ELR (cell line): ENCODE data around the gene NDP.

Experiments used
- DNase-seq: peaks from one replicate; pipeline ENCODE4 v3.0.0-alpha.2; 2015; ENCODE audit warnings: low read depth

The NDP gene, protein sequence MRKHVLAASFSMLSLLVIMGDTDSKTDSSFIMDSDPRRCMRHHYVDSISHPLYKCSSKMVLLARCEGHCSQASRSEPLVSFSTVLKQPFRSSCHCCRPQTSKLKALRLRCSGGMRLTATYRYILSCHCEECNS

DNA sequence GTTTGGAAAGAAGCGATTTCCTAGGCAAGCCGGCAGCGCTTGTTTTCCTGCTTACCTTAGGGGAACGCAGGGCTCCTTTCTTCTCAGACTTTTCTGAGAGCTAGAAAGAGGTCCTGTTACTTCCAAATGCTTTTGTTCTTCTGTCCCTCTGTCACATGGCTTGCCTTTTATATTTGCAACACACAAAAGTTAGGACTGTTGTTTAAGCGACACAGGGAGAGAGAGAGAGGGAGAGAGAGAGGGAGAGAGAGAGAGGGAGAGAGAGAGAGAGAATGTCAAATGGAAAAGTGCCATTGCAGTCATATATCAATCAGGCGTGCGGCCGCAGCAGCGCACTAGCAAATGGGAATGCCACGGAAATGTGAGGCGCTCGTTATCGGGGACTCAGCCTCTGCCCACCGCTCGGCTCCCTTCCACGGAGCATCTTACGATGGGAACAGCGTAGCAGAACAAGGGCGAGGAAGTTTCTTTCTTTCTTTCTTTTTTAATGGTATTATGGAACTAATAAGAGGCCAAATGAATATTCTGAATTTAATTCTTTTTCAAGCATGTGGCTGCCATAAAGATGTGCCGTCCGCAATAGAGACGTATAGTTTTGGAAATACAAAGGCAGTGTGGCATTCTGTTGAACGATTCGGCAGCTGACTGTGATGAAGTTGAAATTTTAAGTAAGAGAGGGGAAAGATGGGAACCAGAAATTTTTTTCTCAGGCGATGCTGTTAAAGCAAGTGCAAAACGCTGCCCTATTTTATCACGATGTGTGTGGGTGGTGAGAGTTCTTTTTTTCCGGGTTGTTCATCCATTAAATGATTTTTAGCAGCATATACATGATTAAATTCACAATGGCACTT lies at the start of gene NDP:
Gene NDP (minus strand): TSS at position 142 of the 851 bp plus-strand sequence. CDS start 14,745 bp downstream, outside the sequence.
- peak; percentile 29 for DNase-seq

DNA sequence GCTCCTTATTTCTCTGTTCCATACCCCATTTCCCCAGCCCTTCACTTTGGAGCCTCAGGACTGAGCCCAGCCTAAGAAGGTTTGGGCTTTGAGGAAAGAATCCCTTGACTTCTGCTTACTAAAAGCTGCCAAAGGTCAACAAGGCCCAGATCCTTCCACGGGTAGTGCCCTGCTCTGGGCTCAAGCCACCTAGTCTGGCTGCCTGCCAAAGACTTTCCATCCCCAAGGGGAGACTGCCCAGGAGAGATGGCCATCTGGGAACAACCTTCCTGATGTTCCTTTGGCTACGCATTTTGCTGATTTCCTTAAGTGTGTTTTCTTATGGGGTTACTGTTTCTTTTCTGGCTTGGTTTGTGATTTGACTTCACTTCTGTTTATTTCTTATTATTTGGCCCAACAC lies 49.8 kb upstream of the NDP start:
- DNase-seq: no peak

DNA sequence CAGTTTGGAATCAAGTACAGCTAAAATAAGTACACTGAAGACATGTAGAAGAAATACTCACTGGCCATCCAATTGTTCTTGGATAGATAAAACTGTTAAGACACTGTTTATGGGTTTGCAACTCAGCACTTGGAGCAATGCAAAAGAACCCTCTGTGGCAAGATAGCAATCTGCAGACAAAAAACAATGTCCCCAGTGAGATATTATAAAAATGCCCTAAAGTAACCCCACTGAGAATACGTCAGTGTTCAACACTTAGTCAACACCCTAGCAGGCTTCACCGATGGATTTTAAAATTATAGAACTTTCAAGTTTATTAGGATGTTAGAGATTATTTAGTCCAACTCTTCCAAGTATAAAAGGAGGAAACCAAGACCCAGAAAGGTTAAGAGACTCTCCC lies 47.5 kb upstream of the NDP start:
- no peak for DNase-seq

DNA sequence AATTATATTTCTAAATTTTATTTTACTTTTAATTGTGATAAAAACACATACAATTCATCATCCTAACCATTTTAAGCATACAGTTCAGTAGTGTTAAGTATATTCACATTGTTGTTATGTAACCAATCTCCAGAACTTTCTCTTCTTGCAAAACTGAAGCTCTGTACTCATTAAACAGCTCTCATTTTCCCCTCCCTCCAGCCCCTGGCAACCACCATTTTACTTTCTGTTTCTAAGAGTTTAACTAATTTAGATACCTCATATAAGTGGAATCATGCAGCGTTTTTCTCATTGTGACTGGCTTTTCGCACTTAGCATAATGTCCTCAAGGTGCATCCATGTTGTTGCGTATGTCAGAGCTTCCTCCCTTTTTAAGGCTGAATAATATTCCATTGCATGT lies 46.7 kb upstream of the NDP start:
- DNase-seq: no peak

DNA sequence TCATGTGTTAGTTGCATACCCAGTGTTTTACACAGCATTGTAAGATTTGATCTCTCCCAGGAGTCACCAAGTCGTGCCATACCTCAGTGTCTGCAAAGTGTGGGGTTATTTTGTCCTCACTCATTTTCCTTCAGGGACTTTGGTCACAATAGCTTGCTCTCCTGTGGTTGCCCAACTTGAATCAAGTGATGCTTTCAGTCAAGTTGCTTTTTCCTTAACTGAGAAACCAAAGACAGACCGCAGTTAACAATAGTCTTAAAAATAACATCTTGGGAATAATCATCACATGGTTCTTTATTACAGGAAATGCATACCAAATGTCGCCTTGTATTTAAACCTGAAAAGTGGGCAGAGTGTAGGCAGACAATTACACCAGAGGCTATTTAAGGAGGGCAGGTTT lies 44.5 kb upstream of the NDP start:
- DNase-seq: no peak

DNA sequence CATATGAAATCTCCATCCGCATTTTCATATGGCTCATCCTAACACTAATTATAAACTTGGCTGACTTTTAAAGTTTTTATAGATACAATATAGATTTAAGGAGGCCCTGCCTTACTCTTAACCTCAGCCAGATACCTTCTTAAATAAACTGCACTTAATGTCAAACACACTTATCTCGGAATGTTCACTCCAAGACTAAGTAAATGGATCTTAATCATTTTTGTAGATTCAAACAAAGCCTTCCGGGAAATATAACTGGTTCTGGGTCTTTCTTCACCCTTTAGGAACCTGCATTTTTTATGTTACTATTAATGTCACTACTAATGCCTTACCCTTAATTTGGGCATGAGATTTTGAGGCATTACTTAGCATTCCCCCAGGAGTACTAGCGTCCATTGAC lies 43.7 kb upstream of the NDP start:
- no peak for DNase-seq

DNA sequence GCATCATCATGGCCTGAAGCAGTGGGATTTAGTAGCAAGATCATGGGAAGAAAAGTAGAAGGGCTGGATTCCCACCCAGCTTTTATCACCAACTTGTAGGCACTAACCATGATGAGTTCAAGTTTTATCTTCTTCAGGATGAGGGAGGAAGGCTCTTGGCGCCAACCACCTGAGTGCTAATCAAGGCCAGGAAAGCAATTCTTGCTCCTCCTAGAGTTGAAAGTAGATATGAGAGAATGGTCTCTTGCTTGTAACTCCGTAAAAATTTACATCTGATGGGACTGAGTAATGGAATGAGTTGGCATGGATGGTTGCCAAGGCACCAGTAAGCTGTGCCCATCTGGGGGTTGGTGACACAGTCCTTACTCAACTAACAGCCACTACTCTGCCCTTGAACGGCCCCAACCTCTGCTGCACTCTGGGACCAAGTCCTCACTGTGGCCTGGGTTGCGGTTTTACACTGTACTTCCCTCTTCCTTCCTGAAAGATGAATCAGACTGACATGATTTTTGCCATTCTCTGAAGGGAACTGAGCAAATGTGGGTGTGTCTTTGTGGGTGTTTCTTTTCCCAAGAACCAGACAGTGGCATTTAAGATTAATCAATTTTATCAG lies 39.4 kb upstream of the NDP start:
- peak; percentile 91 for DNase-seq

DNA sequence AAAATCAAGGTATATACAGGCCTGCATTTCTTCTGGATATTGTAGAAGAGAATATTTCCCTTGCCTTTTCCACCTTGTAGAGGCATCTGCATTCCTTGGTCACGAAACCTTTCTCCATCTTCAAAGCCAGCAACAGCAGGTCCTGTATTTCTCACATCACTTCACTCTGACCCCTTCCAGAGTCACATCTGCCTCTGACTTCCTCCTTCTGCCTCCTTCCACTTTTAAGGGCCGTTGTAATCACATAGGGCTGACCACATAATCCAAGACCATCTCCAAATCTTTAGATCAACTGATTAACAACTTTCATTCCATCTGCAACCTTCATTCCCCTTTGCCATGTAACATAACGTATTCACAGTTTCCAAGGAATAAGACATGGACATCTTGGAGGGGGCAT lies 38.3 kb upstream of the NDP start:
- DNase-seq: no peak

DNA sequence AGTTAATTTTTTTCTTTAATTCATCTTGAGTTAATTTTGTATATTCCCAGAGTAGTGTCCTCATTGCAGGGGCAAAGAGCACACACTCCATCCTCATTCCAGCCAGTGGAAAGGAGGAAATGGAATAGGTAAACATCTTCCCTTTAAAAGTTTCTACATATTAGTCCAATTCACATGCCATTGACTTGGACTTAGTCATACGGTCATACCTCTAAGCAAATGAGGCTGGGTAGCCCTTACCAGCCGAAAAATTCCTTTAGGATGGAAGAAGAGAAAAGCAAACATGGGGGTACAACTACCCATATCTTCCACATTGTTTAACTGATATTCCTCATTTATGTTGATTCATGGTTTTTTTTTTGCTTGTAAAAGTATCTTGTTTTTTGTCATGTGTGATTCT lies 37.4 kb upstream of the NDP start:
- DNase-seq: peak; percentile 7

DNA sequence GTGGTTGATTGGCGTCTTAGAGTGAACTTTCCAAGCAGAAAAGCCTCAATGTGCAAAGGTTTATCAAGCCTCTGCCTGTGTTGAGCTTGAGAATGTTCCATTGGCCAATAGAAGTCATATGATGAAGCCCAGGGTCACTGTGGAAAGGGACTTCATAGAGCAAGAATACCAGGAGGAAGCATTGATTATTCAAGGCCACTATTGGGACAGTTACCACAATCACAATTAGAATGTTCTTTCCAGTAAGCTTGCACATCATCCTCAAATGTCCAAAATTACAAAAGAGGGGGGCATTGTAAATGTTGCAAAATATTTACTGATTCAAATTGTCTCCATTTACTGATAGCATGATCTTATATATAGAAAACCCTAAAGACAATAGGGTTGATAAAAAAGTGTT lies 32.9 kb upstream of the NDP start:
- DNase-seq: no peak

DNA sequence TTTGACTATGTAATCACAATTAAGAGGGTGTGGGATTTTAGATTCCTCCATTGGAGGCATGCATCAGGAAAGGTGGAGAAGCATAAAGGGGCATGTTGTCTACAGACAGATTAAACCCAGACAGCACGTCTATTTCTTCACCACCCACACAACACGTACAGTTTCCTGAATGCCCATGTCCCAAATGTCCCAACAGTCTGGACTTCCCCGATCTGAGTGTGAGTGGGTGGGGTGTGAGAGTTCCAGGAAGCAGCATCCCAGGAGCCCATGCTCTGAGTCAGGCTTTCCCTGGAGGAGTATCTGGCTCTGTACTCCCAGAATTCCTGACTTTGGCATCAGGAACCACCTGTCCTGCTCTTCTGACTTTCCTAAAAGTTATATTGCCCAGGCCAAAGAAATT lies 30.8 kb upstream of the NDP start:
- peak; percentile 21 for DNase-seq

DNA sequence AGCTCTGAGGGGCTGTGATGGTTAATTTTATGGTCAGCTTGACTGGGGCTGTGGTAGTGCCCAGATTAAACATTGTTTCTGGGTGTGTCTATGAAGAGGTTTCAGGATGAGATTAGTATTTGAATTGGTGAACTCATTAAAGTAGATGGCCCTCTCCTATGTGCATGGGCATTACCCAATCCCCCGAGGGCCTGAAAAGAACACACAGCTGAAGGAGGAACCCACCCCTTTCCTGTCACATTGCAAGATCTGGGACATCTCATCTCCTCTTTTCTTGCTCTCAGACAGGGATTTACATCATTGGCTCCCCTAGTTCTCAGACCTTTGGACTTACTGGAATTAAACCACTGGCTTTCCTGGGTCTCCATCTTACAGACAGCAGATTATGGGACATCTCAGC lies 29.4 kb upstream of the NDP start:
- DNase-seq: no peak

DNA sequence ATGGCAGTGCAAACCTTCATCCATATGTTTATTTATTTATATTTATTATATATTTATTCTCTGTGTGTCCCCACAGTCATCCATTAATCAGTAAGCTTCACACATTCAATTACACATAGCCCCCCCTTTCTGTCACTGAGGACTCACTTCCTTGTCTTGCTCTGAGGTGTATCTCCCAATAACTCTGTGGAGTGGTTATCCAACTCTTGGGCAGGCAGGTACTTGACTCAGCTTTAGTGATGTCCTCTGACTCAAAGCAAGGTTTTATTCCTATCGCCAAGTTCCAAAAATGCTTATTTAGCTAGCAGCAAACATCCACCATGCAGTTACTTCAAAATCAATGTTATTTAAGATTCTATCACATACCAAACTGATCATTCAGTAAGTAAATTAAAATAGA lies 25.2 kb upstream of the NDP start:
- DNase-seq: no peak

DNA sequence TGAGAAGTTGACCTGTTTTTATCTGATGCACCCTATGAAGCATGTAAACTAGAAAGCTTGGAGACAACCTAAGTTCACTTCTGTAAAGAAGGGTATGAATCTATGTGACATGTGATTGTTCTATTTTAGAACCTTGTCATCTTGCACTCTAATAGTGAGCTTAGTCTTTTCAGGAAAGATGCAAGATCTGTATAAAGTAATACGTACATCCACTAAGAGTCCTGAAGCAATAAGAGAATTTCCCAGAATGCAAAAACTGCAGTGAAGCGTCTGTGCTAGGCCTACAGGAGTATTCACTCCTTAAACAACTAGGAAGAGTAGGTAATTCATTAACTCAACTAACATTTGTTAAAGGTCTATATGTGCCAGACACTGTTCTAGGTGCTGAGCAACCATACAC lies 23.3 kb upstream of the NDP start:
- no peak for DNase-seq

DNA sequence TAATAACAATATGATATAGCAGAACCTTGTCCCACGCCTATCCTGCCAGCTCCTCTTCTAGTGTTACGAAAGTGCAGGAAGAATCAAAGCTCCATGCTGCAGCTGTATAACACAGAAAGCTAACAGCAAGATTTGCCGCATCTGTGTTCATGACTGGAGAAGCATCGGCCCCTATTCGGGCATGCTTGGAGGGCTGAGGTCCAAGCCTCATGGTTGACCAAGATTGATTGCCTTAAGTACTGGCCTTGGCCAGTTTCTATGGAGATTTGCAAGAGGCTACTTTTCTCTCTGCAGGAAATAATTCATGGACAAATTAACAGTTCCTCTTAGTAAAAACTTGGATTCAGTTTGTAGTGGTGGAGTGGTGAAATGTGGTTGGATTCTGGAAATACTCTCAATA lies 12.9 kb upstream of the NDP start:
- DNase-seq: no peak

DNA sequence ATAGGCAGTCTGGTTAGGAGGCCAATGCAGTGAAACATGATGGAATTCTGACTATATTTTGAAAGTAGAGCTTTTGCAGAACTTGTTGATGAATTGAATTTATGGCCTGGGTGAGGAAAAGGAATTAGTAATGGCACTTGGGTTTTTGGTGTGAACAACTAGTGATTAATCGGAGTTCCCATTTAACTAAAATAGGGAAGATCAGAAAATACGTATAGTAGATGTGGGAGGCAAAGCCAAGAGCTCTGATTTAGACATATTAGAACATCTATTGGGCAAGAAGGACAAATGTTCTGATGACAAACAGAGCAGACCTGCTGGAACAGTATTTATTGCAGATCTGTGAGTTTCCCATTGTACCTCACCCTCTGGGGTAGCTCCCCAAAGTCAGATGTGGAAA lies 12.3 kb upstream of the NDP start:
- no peak for DNase-seq

DNA sequence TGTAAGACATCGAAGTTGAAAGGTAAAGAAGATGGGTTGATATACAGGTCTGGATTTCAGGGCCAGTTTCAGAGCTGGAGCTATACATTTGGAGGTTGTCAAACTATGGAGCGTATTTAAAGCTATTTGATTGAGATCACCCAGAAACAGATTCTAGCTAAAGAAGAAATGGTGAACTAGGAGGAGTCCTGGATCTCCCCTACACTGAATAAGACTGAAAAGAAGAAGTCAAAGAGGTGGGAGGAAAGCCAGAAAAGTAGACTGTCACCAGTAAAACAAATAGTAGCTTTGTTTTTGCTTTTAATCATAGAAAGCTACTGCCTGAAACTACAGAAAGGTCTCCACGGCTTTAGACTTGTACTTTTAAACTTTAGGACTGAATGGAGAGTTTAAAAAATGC lies 5.0 kb upstream of the NDP start:
- no peak for DNase-seq

DNA sequence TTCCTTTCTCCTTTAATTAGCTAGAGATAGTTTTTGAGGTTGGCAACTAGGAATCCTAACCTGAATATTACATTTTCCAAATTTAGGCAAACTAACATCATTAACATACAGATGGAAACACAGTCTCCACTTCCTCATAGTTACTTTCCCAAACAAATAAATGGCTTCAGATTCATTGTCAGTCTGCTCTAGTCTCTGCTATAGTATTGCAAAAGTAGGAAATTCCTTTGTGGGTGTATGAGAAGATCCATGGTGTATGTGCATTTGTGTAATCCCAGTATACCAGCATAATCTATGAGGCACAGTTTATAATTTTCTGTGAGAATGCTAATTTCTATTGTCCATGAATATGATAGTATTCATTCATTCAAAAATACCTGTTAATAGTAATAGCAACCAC lies 3.0 kb upstream of the NDP start:
- no peak for DNase-seq

DNA sequence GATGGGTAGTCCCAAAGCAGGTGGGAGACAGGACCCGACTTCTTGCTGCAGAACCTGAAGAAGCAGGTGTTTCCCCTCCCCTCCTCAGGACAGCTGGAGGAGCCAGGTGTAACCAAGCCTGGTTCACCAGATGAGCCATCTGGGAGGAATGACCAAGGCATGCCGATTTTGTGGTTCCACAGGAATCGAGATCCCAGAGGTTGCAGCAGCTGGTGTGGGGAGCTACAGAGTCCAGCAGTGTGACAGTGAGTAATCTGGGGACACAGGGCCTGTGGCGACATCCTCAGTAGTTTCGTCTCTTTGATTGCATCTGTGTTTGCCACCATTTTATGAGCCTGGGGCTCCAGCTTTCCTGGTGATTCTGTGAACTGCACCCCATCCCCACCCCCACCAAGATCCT lies 2.6 kb upstream of the NDP start:
- DNase-seq: no peak

DNA sequence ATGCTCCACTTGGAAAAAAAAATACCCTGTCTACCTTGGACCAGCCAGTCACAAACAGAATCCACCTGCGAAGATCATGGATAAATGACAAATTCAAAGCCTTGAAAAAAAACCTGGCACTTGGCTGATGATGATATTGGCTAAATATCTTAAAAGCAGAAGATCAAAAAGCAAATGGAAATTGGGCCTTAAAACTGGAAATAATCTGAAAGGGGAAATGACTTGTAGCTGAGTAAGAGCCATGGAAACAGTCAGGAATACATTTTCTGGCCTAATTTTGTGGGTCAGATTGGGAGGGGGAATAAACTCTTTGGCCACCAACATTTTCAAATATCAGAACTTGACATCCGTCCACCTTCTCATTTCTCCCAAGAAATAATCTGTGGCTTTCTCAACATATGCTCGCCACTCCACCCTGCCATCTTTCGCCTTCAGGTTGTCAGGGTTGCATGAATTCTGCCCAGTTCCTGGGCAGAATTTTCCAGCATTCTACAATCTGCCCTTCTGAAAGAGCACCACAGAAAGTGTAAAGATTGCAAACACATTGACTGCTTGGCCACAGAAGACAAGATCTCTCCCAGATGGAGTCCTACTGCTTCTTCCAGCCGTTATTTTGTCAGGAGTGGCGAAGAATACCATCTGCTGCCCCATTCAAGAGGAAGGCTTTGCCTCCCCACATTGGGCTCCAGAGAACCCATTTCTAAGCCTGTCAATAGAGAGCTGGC lies 1.7 kb upstream of the NDP start:
- DNase-seq: peak; percentile 29

DNA sequence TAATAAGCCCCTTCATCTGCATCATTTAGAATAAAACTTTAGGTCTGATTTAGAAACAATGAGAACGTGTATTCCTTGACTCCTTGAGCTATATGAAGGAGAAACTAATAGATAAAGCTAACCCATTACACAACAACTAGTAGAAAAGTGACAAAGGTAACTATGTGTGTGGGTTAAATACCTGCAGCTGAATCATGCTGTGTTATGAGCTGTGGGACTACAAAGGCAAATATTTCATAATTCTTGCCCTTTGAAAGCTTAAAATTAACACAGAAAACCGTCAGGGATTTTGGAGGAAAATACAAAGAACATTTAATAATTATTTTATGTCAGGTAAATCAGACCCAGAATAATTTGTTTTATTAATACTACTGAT lies 898 bp upstream of the NDP start:
- DNase-seq: no peak

DNA sequence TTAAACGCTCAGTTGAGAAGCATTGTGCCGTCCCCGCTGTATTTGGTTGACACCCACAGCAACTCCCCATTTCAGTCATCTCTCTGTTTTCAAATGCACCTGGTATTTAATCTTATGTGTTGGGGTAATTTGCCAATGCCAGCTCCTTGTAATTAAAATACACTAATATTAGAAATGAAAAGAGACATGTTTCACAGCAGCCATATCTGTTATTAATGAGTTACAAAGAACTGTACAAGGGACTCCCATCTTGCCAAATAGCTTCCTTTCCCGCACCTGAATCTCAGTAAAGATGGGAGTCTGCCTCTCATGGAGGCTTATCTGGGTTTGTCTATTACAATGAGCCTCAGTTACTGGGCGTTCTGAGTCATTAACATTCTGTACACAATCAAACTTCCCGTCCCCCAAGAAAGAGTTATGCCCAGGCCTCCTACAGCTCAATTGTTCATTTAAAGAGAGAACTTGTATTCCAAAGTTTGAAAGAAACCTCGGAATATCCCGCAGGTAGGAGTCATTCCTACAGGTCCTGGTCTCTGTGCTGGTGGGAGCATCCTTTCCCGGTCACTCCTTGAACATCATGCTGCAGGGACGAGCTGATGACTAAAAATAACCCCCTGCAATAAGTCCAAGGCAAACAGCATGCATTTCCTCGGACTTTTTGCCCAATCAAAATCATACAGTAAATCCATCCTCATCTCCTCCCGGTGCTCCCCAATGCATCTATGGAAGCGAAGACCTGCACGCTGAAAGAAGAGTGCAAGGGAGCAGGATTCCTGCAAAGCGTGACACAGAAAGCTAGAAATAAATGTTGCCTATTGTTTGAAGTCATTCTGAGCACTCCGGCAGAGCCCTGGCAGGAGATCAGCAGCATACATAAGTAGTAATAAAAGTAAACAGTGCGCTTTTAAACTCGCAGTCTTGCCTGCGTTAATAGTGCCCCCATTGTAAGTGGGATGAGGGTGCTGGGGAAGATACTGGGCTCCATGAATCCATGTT lies 926 bp downstream of the NDP start:
- DNase-seq: peak; percentile 49
